ENCODE results near the gene GNPTAB.
"Not testable (repeated sequence)": the region's sequence is repeated elsewhere in the genome, so short reads cannot be mapped to it uniquely, and the experiment has no call there.

The GNPTAB gene

DNA sequence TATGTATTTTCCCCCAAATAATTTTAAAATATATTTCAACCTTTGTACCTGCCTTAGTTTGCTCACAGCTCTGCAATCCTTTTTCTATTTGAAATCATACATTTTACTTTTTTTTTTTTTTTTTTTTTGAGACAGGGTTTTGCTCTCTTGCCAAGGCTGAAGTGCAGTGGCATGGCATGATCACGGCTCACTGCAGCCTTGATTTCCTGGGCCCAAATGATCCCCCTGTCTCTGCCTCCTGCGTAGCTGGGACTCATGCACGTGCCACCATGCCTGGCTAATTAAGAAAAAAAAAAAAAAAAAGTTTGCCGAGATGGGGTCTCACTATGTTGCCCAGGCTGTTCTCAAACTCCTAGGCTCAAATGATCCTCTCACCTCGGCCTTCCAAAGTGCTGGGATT, 90.2 kb downstream of the GNPTAB start:
- DNase-seq (ENCODE audit: low read depth in 1 of 2, low spot score in 1 of 2) = no peak

DNA sequence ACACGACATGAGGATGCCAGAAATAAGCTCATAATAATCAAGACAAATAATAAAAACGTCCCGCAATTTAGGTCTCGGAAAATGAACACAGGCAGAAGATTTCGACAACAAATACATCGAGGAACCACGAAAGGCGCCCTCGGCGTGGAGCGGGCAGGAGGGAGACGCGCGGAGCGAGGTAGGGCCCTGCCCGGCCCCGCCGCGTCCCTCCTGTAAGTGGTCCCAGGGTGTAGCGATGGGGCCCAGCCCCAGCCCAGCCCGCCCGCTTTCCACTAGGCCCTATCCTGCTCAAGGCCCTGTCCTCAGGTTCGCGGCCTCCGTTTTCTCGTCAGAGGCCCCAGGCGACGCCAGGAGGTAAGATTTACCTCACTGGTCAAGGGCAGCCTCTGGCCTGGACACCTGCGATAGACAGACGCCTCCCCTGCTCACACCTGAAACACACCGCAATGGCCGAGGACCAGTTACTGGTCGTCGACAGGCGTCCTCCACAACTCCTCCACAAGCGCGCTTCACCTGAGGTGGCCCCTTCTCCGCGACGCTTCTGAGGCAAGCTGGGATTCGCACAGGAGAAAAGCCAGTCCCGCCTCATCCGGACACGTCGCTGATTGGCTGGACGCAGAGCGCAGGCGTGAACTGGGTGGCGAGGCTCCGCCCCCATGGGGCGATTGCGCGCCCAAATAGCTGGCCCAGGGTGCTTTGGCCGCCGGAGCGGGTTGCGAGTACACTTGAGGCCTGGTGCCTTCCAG, 91.7 kb downstream of the GNPTAB start, which contains the start of gene SYCP3:
TSS of gene SYCP3 (minus strand) at position 543 of the 746 bp plus-strand sequence. CDS start 1,527 bp downstream, outside the sequence.
- DNase-seq (ENCODE audit: low read depth in 1 of 2, low spot score in 1 of 2) = no peak

DNA sequence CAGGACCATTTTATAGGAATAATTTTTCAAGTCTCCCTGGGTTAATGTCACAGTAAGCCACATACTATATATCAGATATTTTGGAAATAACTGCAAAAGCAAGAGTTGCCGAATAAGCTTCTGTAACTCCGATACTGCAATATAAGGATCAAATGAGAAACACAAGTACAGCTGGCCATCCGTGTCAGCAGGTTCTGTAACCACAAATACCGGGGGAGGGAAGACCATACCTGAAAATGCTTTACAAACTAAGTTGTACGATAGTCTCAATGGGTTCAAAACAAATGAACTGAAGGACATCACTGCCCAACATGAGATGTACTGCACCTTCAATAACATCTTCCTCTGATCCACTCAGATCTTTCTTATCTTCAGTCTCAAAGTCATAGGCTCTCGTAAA, 93.3 kb downstream of the GNPTAB start:
- no peak for DNase-seq (ENCODE audit: low read depth in 1 of 2, low spot score in 1 of 2)

DNA sequence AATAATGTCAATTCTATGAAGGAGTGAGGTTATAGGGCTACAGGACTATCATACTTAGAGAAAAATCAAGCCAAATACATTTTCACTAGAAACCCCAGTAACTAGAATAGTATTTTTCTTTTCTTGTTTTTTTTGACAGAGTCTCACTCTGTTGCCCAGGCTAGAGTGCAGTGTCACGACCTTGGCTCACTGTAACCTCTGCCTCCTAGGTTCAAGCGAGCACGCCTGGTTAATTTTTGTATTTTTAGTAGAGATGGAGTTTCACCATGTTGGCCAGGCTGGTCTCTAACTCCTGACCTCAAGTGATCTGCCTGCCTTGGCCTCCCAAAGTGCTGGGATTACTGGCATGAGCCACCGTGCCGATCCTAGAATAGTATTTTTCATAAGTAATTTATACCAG, 96.3 kb downstream of the GNPTAB start:
- DNase-seq (ENCODE audit: low read depth in 1 of 2, low spot score in 1 of 2) = not testable (repeated sequence)

DNA sequence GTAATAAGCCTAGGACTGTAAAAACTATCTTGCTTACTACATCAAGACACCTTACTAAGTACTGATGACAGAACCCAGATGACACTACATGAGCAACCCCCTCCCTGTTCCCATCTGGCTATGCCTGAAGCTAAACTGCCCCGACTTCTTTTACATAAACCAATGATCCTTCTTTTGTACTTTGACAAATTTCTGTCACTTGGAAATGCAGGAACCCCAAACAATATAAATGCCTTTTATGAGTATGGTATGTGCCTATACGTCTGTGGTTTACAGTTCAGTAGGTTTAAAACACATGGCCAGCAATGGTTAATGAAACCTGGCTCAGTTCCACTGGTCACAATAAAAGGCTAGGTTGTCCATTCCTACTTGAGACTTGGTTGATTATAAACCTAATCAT, 97.6 kb downstream of the GNPTAB start:
- no peak for DNase-seq (ENCODE audit: low read depth in 1 of 2, low spot score in 1 of 2)

DNA sequence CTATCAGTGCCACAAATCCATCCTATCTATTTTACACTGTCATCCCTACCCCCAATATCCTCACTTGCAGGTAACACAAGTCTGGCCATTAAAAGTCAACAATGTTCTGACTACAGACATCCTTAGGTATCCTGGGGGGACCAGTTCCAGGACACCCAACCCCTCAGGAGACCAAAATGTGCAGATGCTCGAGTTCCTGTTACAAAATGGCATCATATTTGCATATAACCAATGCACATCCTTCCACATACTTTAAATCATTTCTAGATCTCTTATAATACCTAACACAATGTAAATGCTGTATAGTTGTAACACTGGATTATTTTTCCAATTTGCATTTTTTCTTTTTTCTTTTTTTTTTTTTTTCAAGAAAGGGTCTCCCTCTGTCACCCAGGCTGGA, 98.4 kb downstream of the GNPTAB start:
- no peak for DNase-seq (ENCODE audit: low read depth in 1 of 2, low spot score in 1 of 2)

DNA sequence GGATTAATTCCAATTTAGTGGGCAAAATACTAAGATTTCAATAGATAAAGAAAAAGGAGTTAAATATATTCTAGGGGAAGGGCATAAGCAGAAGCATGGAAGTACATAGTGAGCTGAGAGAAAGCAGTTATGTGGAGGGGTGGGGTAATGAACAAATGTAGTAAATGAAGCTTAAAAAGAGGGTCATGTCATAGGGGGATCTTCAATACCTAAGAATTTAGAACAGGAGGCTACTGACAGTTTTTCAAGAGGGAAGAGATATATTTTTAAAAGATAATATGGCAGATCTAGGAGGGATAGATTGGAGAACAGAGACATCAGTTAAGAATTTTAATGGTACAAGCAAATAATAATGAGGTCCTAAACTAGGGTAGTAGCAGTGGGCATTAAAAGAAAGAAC, 100.9 kb downstream of the GNPTAB start:
- no peak for DNase-seq (ENCODE audit: low read depth in 1 of 2, low spot score in 1 of 2)

DNA sequence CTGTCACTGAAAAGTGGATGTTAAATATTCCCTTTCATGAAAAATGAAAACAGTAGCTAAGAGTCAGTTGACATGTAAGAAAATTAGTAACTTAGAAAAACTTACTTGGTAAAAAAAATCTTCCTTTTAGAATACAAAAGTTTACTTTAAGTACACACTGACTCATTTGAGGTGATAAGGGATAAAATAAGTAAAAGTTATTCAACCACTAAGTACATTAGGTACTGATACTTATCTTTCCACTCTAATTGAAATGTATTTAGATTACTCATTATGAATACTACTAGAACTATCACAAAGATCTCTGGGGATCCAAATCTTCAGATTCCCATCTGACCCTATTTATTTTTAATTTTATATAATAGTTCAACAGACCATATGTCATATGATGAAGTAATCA, 103.7 kb downstream of the GNPTAB start:
- no peak for DNase-seq (ENCODE audit: low read depth in 1 of 2, low spot score in 1 of 2)

DNA sequence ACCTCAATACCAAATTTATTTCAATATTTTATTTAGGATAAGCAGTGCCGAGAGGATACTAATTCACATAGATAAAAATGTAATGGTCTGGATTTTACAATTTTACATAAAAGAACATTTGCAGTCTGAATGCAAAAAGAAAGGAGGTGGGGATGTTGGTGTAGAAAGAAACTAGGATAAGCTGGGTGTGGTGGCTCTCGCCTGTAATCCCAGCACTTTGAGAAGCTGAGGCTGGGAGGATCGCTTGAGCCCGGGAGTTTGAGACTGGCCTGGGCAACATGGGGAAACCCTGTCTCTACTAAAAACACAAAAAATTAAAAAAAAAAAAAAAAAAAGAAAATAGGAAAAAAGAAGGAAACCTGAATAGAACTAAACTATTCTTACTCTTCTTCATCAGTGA, 108.4 kb downstream of the GNPTAB start:
- DNase-seq (ENCODE audit: low read depth in 1 of 2, low spot score in 1 of 2) = no peak

DNA sequence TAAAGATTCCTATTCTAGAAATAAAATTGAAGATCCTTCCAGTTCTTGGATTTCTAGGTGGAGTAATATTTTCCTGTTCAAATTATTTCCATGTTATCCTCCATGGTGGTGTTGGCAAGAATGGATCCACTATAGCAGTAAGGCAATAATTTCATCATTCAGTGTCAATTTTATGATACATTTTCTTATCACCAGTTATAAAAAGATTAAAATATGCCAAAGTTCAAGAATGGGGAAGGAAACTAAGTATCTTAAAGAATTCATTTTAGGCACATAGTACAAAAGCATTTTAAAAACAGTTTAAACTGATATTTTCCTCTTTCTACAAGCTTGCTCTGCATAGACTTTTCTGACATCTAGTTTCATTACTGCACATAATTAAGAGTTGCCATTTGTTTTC, 110.6 kb downstream of the GNPTAB start:
- no peak for DNase-seq (ENCODE audit: low read depth in 1 of 2, low spot score in 1 of 2)

DNA sequence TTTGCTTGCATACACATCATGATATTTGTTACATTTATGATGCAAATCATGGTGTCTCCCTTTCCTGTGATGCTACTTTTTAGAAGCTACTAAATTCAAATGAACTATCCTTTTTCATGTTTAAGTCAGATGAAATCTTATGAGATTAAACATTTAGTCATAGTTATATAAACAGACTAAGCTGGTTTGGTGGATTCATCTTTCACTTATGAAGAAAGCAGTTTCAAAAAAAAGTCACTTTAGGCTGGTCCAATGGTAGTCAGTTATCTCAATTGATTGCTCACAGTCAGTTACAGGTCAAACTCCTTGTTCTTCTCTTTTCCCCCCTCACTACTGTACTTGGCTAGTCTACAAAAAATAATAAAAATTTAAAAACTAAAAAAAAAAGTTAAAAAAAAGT, 111.2 kb downstream of the GNPTAB start:
- DNase-seq (ENCODE audit: low read depth in 1 of 2, low spot score in 1 of 2) = no peak

DNA sequence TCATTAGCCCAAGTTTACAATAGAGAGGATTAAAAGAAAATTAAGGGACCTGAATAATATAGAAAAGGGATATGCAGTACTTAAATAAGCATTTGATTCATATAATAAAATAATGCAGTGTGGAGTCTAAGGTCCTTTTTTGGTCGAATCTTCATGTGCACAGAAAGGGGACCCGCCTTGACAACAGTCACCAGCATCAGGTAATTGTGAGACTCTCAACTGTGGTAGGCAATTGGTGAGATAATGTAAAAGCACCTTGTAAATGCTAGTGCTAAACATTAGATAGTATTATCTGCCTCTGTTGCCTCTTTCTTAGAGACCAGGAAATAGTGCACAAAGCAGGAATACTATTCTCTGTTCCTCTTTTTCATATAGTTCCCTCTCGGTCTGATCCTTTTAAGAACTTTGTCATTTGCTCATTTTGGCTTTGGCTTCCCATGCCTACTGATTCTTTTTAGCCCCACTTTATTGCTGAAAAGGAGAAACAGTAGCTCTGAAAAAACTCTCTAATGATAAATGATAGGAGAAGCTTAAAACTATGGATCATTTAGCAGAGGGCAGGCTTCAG, 115.8 kb downstream of the GNPTAB start:
- no peak for DNase-seq (ENCODE audit: low read depth in 1 of 2, low spot score in 1 of 2)

DNA sequence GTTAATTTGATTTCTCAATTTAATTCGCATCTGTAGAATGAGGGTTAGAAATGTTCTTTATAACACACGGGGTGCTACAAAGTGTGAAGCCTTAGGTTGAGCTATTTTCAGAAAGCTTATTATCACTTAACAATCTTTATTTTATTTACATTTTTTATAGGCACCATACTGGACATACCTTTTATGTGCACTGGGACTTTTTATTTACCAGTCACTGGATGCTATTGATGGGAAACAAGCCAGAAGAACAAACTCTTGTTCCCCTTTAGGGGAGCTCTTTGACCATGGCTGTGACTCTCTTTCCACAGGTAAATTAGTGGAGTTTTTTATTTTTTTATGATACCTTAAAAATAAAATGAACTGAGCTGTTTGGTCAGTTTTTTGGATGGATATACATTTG, 116.8 kb downstream of the GNPTAB start:
- no peak for DNase-seq (ENCODE audit: low read depth in 1 of 2, low spot score in 1 of 2)

DNA sequence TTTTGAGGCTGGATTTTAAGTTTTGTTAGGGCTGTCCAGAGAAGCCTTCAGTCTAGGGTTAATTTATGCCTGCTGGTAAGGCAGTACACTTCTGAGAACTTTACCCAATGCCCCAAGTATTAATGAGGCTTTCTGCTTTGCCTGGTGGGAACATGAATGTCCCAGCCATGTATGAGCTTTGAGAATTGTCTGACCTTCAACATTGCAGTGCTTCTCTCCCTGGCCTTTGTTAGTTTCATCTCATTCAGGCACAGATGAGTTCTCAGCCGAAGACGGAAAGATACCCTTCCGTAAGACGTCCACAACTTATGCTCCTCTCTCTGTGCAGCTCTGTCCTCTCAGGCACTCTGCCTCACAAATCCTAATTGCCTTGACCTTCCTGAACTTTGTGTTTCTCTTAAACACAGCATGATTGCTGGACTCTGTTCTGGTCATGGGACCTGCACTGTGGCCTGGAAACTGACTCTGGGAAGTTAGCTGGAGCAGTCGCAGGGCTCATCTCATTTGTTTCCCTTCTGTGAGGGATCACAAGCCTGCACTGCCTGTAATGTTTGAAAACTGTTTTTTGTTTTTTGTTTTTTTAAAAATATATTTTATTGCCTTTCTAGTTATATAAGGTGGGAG, 117.6 kb downstream of the GNPTAB start:
- DNase-seq (ENCODE audit: low read depth in 1 of 2, low spot score in 1 of 2) = no peak

DNA sequence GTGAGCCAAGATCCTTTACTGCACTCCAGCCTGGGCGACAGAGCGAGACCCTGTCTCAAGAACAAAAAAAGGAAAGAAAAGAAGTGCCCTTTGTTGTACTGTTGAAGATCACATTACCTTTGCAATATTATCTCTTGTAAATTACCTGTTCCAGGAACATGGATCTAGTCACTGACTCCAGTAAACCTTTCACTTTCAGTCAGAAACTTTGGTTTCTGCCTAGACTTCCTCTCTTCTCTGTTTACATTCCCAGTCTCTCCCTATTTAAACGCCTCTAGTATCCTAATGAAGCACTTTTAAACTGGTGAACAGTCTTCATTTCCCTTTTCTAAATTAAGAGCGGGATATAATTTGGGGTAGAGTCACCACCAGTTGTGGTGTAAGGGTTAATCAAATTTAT, 120.5 kb downstream of the GNPTAB start:
- DNase-seq (ENCODE audit: low read depth in 1 of 2, low spot score in 1 of 2) = no peak

DNA sequence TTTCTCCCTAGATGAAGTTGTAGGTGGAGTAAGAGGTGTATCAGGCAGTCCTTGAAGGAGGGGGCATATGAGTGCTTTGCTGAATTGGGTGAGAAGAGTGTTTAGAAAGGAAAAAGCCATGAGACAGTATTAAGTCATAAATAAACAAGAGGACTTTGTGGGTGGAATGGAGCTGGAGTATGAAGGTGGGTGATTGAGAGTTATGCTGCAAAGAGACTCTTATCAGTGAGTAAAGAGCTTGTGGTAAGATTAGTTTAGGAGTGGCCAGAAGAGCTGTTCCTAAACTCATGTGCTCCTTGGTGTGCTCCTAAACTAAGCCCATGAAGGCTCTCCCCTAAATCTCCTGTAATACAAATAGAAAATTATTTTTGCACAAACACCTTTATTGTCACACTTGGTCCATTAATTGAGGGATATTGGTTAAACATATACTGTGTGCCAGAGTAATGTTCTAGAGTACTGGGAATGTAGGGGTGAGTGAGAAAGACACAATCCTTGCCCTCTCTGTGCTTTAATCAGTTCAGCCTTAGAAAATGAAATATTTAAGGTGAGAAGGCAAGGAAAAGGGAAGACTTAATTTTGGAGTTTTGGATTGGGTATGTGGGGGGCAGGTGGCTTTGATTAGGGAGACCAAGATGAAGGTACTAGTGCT, 123.5 kb downstream of the GNPTAB start:
- no peak for DNase-seq (ENCODE audit: low read depth in 1 of 2, low spot score in 1 of 2)

DNA sequence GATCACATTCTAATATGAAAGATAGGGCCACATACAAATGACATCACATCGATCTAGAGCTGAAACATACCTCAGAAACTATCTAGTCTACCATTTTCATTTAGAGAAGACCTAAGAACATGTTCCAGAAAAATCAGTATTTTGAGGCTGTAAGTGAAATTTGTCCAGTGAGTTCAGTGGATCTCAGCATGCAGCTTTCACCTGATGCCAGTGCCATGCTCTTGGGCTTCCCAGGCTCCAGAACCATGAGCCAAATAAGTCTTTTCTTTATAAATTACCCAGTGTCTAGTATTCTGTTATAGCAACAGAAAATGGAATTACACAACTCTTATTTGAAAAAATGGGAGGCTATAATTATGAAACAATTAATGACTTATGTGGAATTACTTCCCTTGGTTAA, 124.4 kb downstream of the GNPTAB start:
- no peak for DNase-seq (ENCODE audit: low read depth in 1 of 2, low spot score in 1 of 2)

DNA sequence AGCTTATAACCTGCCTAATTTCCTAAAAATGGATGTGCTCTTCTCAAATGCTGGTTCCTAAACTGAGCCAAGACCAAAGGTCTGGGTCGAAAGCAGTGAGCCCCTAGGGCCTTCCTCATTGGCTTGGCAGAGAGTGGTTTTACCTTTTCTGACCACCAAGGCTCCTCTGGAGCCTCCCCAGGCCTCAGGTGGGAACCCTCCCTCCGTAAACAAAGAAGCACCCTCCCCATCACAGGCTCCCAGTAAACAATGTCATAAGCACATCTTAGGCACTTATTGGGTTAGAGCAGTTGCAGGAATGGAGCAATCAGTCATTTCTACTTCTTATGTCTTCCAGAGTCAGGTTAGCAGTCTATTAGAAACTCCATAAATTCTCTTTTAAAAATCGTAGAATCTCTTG, 127.3 kb downstream of the GNPTAB start:
- DNase-seq (ENCODE audit: low read depth in 1 of 2, low spot score in 1 of 2) = no peak

DNA sequence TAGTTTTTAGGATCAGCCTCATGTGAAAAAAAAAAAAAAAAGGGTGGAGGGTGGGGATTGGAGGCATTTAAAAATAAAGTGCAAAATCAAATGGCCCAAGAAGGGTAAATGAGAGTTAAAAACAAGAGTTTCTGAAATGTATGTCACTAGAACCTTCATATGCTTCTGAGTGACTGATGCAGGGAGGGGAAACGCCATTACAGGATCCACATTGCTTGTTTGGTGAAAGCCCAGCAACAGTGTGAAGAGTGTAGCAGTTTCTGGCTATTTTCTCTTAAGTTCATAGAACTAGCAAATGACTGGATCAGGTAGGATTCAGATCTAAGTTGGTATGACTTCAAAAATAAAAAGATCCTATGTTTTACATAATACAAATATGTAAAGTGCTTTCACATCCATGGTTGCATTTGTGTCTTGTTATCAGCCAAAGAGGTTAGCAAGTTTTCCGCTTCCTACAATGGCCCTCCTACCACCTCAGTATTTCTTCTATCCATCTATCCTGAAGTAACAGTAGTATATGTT, 130.4 kb downstream of the GNPTAB start:
- DNase-seq (ENCODE audit: low read depth in 1 of 2, low spot score in 1 of 2) = no peak

DNA sequence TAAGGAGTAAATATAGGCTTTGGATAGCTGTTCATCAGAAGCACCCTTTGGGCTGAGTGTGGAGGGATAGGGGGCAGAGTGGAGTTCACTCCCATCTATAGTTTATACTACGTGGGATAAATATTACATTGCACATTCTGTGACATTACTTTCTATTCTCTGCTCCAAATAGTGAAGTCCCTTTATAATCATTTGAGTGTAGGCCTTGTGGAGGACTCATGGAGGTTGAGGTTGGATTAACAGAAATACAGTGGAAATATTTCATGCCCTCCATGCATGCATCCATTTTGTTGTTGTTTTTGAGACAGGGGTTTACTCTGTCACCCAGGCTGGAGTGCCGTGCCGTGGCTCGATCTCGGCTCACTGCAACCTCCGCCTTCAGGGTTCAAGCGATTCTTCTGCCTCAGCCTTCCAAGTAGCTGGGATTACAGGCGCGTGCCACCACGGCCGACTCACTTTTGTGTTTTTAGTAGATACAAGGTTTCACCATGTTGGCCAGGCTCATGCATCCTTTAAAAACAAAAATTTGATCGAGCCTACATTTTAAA, 131.9 kb downstream of the GNPTAB start:
- DNase-seq (ENCODE audit: low read depth in 1 of 2, low spot score in 1 of 2) = no peak

DNA sequence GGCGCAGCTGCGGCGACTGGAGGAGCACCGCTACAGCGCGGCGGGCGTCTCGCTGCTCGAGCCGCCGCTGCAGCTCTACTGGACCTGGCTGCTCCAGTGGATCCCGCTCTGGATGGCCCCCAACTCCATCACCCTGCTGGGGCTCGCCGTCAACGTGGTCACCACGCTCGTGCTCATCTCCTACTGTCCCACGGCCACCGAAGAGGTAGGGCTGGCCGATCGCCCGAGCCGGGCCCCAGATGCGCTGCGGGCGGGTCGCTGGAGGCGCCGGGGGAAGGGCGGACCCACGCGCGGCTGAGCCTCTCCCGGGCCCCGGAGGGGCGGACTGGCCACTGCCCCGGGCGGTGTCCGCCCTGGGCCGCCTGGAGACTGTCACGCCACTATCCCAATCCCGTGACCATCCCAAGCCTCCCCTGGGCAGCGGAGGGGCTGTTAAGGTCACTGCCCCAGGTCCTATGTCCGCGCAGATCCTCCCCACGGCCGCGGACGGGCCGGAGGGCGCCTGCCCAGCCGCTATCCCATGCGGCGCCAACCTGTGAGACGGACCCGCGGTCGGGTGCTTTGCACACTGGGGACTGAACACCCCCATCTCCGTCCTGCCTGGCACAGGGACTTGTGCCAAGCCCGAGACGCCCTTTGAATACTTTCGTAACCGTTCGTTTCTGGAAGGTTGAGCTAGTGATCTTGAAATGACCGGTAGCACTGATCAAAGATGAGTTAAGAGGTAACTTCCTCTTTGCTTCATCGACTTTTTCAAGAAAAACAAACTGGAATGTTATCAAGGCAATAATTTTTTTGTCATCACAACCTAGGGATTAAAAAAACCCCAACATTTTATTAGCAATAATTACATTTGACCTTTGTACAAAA, 132.6 kb downstream of the GNPTAB start:
- peak in 1 of 2 donors; percentile 13 for DNase-seq (ENCODE audit: low read depth in 1 of 2, low spot score in 1 of 2)
